Gastrocnemius medialis (tissue), 4 donors: ENCODE measurements around the gene ATP6V0E2. TPM values are rescaled to one million over a fixed set of nuclear protein-coding genes. Genes with fewer than 3 reads are reported as not detected.
"Not testable (repeated sequence)": the region's sequence is repeated elsewhere in the genome, so short reads cannot be mapped to it uniquely, and the experiment has no call there.

Experiments used
- ATAC-seq, 2 donors: fragments of 150-250 bp; one replicate each; pipeline ENCODE4 v1.9.1; 2016
- DNase-seq, 2 donors: peaks; one replicate each; pipeline ENCODE4 v3.0.0-alpha.2; 2019
- H3K27ac ChIP-seq, 4 donors: fragments of 200-600 bp; sonication (generic); 1 replicate in 1 of 4; 2 replicates in 3 of 4; pipeline ENCODE4 v1.5.1; 2016 to 2018; ENCODE audit warnings: mild to moderate bottlenecking in 2 of 4, moderate library complexity in 1 of 4
- H3K27me3 ChIP-seq, 3 donors: fragments of 200-600 bp; sonication (generic) in 2 of 3; 1 replicate in 1 of 3; 2 replicates in 2 of 3; pipeline versions ENCODE4 v1.5.1 to v1.6.0; 2016 to 2019; ENCODE audit warnings: mild to moderate bottlenecking in 1 of 3, moderate library complexity in 1 of 3
- H3K36me3 ChIP-seq, 2 donors: fragments of 200-600 bp; sonication (generic) in 1 of 2; one replicate each; pipeline ENCODE4 v1.5.1; 2017 to 2018
- H3K4me1 ChIP-seq, 2 donors: fragments of 200-600 bp; sonication (generic) in 1 of 2; one replicate each; pipeline ENCODE4 v1.5.1; 2016 to 2017; ENCODE audit warnings: mild to moderate bottlenecking in 2 of 2
- H3K4me3 ChIP-seq, 4 donors: fragments of 200-600 bp; sonication (generic) in 3 of 4; 1 replicate in 1 of 4; 2 replicates in 3 of 4; pipeline ENCODE4 v1.5.1; 2016 to 2019; ENCODE audit warnings: mild to moderate bottlenecking in 2 of 4
- H3K9me3 ChIP-seq, 3 donors: fragments of 200-600 bp; sonication (generic) in 2 of 3; 1 replicate in 1 of 3; 2 replicates in 2 of 3; pipeline ENCODE4 v1.5.1; 2016 to 2019
- CTCF ChIP-seq, 5 experiments: fragments of 450-650 bp in 3 of 5; fragments of 200-600 bp in 2 of 5; sonication (generic) in 2 of 5; IDR thresholded peaks in 4 of 5; conservative IDR thresholded peaks in 1 of 5; 1 replicate in 4 of 5; 2 replicates in 1 of 5; pipeline ENCODE4 v1.5.1; 2016 to 2019; ENCODE audit warnings: antibody characterized with exemption in 5 of 5, mild to moderate bottlenecking in 3 of 5, moderate library complexity in 3 of 5
- POLR2A ChIP-seq, 2 donors: fragments of 450-650 bp; IDR thresholded peaks; one replicate each; pipeline ENCODE4 v1.6.1; 2017; ENCODE audit warnings: antibody characterized with exemption in 2 of 2, mild to moderate bottlenecking in 2 of 2, moderate library complexity in 2 of 2
- in situ Hi-C, 4 donors: fragments of 200-750 bp; cut with MboI; loops; one replicate each; pipeline versions ENCODE4 v1.15.0 to v1.8.0; 2017; ENCODE audit warnings: low sequenced_read_pairs in 4 of 4
- intact Hi-C: fragments of 100-400 bp; cut with DNase I; formaldehyde crosslinking; loops from one replicate; pipeline ENCODE4 v1.15.1; 2023; ENCODE audit warnings: low total_unique reads
- total RNA-seq, 4 donors: library from RNA; depleted of rRNA; stranded (reverse); fragments of >200 nt; gene quantifications; one replicate each; pipeline versions ENCODE4 v1.1.0 to v1.2.3, GENCODE V29; 2016

Gene ATP6V0E2
- total RNA-seq, 4 donors from 2014 or later: 9.0 to 46.3 (median 12.9) TPM

- no peak for ATAC-seq
- no peak overlapping the region for H3K27ac ChIP-seq
- no peak overlapping the region for H3K4me3 ChIP-seq
- H3K9me3 ChIP-seq: no peaks in the 10 kb centered on the region
- H3K4me1 ChIP-seq: no peaks in the 10 kb centered on the region
- TF ChIP-seq CTCF (IDR thresholded peaks at IDR 0.05 in 4 of 5, conservative IDR thresholded peaks at IDR 0.05 in 1 of 5): no peak
- TF ChIP-seq POLR2A (IDR thresholded peaks at IDR 0.05): no peak
- no peak for DNase-seq
- intact Hi-C loops (no loop called here), in situ Hi-C loops (no loop called here)
- H3K36me3 ChIP-seq: no peaks in the 10 kb centered on the region
- no peaks in the 10 kb centered on the region for H3K27me3 ChIP-seq
Observed at GRCh38 chr7:149826344-149827088, 47.3 kb upstream of the ATP6V0E2 start.

- H3K27ac ChIP-seq: no peak overlapping the region
- intact Hi-C loops: no loop called here
- H3K4me1 ChIP-seq: no peaks in the 10 kb centered on the region
- H3K4me3 ChIP-seq: no peak overlapping the region
- H3K9me3 ChIP-seq: no peaks in the 10 kb centered on the region
- in situ Hi-C loops: no loop called here
- no peaks in the 10 kb centered on the region for H3K27me3 ChIP-seq
- no peak for DNase-seq
- no peak for TF ChIP-seq POLR2A (IDR thresholded peaks at IDR 0.05)
- no peak for TF ChIP-seq CTCF (IDR thresholded peaks at IDR 0.05 in 4 of 5, conservative IDR thresholded peaks at IDR 0.05 in 1 of 5)
- no peak for ATAC-seq
- no peaks in the 10 kb centered on the region for H3K36me3 ChIP-seq
Observed at GRCh38 chr7:149827089-149827981, 46.4 kb upstream of the ATP6V0E2 start.

- intact Hi-C loops (no loop called here), in situ Hi-C loops (no loop called here)
- DNase-seq (no peak), ATAC-seq (no peak)
- Histone ChIP-seq H3K4me1 (no peaks in the 10 kb centered on the region), H3K9me3 (no peaks in the 10 kb centered on the region), H3K27me3 (no peaks in the 10 kb centered on the region), H3K36me3 (no peaks in the 10 kb centered on the region), H3K27ac (no peak overlapping the region), H3K4me3 (no peak overlapping the region)
- TF ChIP-seq POLR2A (IDR thresholded peaks at IDR 0.05): no peak
- TF ChIP-seq CTCF (IDR thresholded peaks at IDR 0.05 in 4 of 5, conservative IDR thresholded peaks at IDR 0.05 in 1 of 5): no peak
Observed at GRCh38 chr7:149828357-149829309, 45.1 kb upstream of the ATP6V0E2 start.

- H3K9me3 ChIP-seq, H3K4me1 ChIP-seq, H3K36me3 ChIP-seq, H3K4me3 ChIP-seq, DNase-seq, H3K27ac ChIP-seq, ATAC-seq, H3K27me3 ChIP-seq, intact Hi-C loops, in situ Hi-C loops: not testable (repeated sequence)
Observed at GRCh38 chr7:149830527-149830926, 43.2 kb upstream of the ATP6V0E2 start.
